ENCODE data around the gene SNAP29. TPM values are rescaled to one million over a fixed set of nuclear protein-coding genes. Genes with fewer than 3 reads are reported as not detected.

Gene SNAP29
- total and polyA plus RNA-seq, 4 donors, result 10.5 to 26.2 (median 16.3) TPM

DNA sequence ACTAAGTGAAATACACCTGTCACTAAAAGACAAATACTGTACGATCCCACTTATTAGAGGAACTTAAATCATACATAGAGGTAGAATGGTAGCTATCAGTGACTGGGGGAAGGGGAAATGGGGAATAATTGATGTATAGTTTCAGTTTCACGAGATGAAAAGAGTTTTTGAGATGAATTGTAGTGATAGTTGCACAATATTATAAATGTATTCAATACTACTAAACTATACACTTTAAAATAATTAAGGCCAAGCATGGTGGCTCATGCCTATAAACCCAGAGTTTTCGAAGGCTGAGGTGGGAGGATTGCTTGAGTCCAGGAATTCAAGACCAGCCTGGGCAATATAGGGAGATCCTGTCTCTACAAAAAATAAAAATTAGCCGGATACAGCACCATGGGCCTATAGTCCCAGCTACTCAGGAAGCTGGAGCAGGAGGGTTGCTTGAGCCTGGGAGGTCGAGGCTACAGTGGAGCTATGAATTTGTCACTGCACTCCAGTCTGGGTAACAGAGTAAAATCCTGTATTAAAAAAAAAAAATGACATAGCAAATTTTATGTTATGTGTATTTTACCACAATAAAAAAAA is 44.5 kb upstream of the SNAP29 start:
- Histone ChIP-seq H3K4me3 (ENCODE audit: low read depth in 1 of 3, low read length in 3 of 3) (no peak overlapping the region), H3K27me3 (ENCODE audit: control insufficient read depth in 4 of 4, insufficient read depth in 4 of 4, low read length in 3 of 4) (no peaks in the 10 kb centered on the region), H3K36me3 (ENCODE audit: control insufficient read depth in 4 of 4, insufficient read depth in 3 of 4, low read depth in 1 of 4, low read length in 3 of 4) (peaks cover 10 to 67% (median 48%) of the 10 kb centered on the region in 4 donors), H3K27ac (ENCODE audit: low read depth in 1 of 2, low read length in 2 of 2) (no peak overlapping the region), H3K9ac (ENCODE audit: low read depth in 1 of 2, low read length in 2 of 2) (no peak overlapping the region), H3K9me3 (ENCODE audit: control insufficient read depth in 4 of 4, low read length in 3 of 4) (no peaks in the 10 kb centered on the region), H3K4me1 (ENCODE audit: control insufficient read depth in 4 of 4, insufficient read depth in 4 of 4, low read length in 3 of 4) (no peaks in the 10 kb centered on the region)
- WGBS, result 95% methylated on average over 5 of the region's 5 CpGs
- TF ChIP-seq GABPA (IDR thresholded peaks at IDR 0.05 in 1 of 2, conservative IDR thresholded peaks at IDR 0.05 in 1 of 2) (no peak), SP1 (IDR thresholded peaks at IDR 0.05) (no peak), FOXA1 (IDR thresholded peaks at IDR 0.05) (no peak), EGR1 (IDR thresholded peaks at IDR 0.05; ENCODE audit: low read depth in 2 of 2) (no peak)
- TF ChIP-seq, protein P1, sequence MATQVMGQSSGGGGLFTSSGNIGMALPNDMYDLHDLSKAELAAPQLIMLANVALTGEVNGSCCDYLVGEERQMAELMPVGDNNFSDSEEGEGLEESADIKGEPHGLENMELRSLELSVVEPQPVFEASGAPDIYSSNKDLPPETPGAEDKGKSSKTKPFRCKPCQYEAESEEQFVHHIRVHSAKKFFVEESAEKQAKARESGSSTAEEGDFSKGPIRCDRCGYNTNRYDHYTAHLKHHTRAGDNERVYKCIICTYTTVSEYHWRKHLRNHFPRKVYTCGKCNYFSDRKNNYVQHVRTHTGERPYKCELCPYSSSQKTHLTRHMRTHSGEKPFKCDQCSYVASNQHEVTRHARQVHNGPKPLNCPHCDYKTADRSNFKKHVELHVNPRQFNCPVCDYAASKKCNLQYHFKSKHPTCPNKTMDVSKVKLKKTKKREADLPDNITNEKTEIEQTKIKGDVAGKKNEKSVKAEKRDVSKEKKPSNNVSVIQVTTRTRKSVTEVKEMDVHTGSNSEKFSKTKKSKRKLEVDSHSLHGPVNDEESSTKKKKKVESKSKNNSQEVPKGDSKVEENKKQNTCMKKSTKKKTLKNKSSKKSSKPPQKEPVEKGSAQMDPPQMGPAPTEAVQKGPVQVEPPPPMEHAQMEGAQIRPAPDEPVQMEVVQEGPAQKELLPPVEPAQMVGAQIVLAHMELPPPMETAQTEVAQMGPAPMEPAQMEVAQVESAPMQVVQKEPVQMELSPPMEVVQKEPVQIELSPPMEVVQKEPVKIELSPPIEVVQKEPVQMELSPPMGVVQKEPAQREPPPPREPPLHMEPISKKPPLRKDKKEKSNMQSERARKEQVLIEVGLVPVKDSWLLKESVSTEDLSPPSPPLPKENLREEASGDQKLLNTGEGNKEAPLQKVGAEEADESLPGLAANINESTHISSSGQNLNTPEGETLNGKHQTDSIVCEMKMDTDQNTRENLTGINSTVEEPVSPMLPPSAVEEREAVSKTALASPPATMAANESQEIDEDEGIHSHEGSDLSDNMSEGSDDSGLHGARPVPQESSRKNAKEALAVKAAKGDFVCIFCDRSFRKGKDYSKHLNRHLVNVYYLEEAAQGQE (IDR thresholded peaks at IDR 0.05), result no peak
- TF ChIP-seq, protein P2, sequence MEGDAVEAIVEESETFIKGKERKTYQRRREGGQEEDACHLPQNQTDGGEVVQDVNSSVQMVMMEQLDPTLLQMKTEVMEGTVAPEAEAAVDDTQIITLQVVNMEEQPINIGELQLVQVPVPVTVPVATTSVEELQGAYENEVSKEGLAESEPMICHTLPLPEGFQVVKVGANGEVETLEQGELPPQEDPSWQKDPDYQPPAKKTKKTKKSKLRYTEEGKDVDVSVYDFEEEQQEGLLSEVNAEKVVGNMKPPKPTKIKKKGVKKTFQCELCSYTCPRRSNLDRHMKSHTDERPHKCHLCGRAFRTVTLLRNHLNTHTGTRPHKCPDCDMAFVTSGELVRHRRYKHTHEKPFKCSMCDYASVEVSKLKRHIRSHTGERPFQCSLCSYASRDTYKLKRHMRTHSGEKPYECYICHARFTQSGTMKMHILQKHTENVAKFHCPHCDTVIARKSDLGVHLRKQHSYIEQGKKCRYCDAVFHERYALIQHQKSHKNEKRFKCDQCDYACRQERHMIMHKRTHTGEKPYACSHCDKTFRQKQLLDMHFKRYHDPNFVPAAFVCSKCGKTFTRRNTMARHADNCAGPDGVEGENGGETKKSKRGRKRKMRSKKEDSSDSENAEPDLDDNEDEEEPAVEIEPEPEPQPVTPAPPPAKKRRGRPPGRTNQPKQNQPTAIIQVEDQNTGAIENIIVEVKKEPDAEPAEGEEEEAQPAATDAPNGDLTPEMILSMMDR (IDR thresholded peaks at IDR 0.05; ENCODE audit: low read depth, low read length, missing input control), result no peak
- TF ChIP-seq, protein P3, sequence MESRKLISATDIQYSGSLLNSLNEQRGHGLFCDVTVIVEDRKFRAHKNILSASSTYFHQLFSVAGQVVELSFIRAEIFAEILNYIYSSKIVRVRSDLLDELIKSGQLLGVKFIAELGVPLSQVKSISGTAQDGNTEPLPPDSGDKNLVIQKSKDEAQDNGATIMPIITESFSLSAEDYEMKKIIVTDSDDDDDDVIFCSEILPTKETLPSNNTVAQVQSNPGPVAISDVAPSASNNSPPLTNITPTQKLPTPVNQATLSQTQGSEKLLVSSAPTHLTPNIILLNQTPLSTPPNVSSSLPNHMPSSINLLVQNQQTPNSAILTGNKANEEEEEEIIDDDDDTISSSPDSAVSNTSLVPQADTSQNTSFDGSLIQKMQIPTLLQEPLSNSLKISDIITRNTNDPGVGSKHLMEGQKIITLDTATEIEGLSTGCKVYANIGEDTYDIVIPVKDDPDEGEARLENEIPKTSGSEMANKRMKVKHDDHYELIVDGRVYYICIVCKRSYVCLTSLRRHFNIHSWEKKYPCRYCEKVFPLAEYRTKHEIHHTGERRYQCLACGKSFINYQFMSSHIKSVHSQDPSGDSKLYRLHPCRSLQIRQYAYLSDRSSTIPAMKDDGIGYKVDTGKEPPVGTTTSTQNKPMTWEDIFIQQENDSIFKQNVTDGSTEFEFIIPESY (IDR thresholded peaks at IDR 0.05), result no peak
- TF ChIP-seq, protein P4, sequence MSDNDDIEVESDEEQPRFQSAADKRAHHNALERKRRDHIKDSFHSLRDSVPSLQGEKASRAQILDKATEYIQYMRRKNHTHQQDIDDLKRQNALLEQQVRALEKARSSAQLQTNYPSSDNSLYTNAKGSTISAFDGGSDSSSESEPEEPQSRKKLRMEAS (IDR thresholded peaks at IDR 0.05), result no peak
- DNase-seq (ENCODE audit: low spot score), result no peak

DNA sequence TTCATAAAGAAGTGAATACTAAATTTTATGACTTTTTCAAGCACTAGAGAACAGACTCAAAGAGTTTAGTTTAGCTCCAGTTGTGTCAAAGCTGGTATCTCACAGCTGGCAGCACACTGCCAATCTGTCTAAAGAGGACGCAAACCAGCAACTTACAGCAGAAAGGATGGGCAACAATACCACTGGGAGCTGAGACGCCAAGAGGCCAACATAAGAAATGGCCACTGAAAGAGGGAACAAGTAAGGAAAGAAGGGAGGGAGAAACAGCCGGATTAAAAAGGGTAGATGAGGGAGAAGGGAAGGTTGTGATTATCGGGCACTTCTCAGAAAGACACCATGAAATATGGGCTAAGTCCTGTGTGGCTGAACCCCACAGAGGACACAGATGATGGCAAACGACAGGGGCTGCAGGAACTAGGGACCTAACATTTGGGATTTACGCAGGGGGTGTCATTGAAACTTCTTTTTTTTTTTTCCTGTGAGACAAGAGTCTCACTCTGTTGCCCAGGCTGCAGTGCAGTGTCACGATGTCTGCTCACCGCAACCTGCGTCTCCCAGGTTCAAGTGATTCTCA is 43.2 kb upstream of the SNAP29 start:
- no peak for DNase-seq (ENCODE audit: low spot score)
- Histone ChIP-seq H3K4me1 (ENCODE audit: control insufficient read depth in 4 of 4, insufficient read depth in 4 of 4, low read length in 3 of 4) (no peaks in the 10 kb centered on the region), H3K27me3 (ENCODE audit: control insufficient read depth in 4 of 4, insufficient read depth in 4 of 4, low read length in 3 of 4) (no peaks in the 10 kb centered on the region), H3K9ac (ENCODE audit: low read depth in 1 of 2, low read length in 2 of 2) (no peak overlapping the region), H3K9me3 (ENCODE audit: control insufficient read depth in 4 of 4, low read length in 3 of 4) (no peaks in the 10 kb centered on the region), H3K36me3 (ENCODE audit: control insufficient read depth in 4 of 4, insufficient read depth in 3 of 4, low read depth in 1 of 4, low read length in 3 of 4) (peaks cover 12 to 66% (median 53%) of the 10 kb centered on the region in 4 donors), H3K4me3 (ENCODE audit: low read depth in 1 of 3, low read length in 3 of 3) (no peak overlapping the region), H3K27ac (ENCODE audit: low read depth in 1 of 2, low read length in 2 of 2) (no peak overlapping the region)
- WGBS, result 98% methylated on average over 9 of the region's 9 CpGs
- TF ChIP-seq, protein P4 (IDR thresholded peaks at IDR 0.05), result no peak
- no peak for TF ChIP-seq FOXA1 (IDR thresholded peaks at IDR 0.05)
- no peak for TF ChIP-seq GABPA (IDR thresholded peaks at IDR 0.05 in 1 of 2, conservative IDR thresholded peaks at IDR 0.05 in 1 of 2)
- TF ChIP-seq, protein P2 (IDR thresholded peaks at IDR 0.05; ENCODE audit: low read depth, low read length, missing input control), result no peak
- TF ChIP-seq TAF1 (conservative IDR thresholded peaks at IDR 0.05), result no peak
- TF ChIP-seq, protein P3 (IDR thresholded peaks at IDR 0.05), result no peak
- TF ChIP-seq HNF4G (IDR thresholded peaks at IDR 0.05), result no peak
- TF ChIP-seq EGR1 (IDR thresholded peaks at IDR 0.05; ENCODE audit: low read depth in 2 of 2), result no peak
- TF ChIP-seq, protein P1 (IDR thresholded peaks at IDR 0.05), result no peak
- TF ChIP-seq, protein P5, sequence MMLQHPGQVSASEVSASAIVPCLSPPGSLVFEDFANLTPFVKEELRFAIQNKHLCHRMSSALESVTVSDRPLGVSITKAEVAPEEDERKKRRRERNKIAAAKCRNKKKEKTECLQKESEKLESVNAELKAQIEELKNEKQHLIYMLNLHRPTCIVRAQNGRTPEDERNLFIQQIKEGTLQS (IDR thresholded peaks at IDR 0.05), result no peak

Data from liver (tissue), 9 donors.